Embryonic facial prominence (tissue), 1 donor: ENCODE results near the gene AHNAK.
"Not testable (repeated sequence)": the region's sequence is repeated elsewhere in the genome, so short reads cannot be mapped to it uniquely, and the experiment has no call there.

Source experiments
- DNase-seq: peaks from one replicate; pipeline ENCODE4 v3.0.0-alpha.2; 2016; ENCODE audit errors: extremely low spot score

AHNAK gene

DNA sequence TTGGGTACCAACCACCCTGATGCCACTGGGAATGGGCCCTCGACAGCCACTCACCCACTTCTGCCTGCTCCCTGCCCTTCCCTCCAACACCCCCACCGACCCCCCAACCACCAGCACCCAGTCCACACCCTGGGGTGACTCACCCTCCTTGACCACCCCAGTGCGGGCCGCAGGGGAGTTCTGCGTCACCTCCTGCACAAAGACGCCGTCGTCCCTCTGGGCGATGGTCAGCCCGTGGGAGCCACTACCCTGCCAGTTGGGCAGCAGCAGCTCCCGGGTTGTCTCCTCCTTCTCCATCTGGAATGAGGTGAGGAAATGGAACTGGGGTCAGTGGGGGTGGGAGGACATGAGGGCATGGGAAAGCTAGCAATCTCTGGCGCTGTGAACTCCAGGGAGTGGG, 10.8 kb downstream of the AHNAK start:
- DNase-seq, result no peak

DNA sequence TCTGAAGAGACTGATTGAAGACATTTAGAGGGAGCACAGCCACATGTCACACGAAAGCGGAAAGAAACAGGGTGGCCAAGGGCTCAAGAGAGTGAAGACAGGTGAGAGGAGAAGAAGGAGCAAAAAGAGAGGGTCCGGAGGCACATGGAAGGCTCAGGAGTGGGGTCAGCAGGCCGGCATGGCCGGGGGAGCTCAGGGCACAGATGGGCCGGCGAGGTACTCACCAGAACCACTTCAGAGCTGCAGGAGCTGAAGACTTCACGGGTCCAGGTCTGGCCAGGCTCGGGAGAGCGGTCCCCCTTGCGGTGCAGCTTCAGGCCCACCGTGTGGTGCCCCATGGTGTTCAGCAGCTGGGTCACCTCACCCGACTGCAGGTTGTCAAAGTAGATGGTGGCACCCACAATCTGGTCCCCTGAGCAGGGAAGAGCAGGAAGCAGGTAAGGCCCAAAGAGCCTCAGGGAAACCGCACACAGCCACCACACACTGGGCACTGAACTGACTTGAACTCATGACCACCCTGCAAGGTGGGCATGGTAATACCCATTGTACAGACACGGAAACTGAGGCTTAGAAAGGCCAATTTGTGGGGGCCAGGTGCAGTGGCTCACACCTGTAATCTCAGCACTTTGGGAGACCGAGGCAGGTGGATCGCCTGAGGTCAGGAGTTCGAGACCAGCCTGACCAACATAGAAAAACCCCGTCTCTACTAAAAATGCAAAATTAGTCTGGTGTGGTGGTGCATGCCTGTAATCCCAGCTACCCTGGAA, 11.6 kb downstream of the AHNAK start:
- no peak for DNase-seq

GRCh38 chr11:62532096-62532495, 14.5 kb downstream of the AHNAK start:
- DNase-seq, result no peak

DNA sequence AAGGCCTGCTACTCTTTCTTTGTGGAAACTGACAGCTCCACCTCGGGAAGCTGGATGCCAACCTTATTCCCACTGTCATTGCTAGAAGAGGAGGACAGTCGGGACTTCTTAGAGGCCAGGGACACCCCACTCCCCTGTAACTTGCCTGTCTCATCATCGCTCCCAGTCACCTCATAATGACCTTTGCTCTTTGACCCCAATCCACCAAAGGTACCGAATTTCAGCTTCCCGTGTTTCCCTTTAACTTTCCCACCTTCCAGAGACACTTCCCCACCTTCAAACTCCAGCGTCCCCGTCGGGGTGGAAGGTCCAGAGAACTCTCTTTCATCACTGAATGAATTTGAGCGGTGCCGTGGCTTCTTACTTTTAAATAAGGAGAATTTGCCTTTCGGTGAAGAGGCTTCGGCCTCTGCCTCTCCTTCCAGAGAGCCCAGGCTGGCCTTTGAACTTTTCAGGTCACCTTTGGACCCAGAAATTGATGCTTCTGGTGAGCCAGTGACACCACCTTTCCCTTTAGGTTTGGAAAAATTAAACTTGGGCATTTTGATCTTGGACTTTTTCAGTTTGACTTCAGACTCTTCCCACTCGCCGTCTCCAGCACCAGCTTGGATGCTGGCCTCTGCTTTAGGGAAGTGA, 29.8 kb downstream of the AHNAK start:
- DNase-seq, result no peak

GRCh38 chr11:62514151-62514550, 32.5 kb downstream of the AHNAK start:
- no peak for DNase-seq

DNA sequence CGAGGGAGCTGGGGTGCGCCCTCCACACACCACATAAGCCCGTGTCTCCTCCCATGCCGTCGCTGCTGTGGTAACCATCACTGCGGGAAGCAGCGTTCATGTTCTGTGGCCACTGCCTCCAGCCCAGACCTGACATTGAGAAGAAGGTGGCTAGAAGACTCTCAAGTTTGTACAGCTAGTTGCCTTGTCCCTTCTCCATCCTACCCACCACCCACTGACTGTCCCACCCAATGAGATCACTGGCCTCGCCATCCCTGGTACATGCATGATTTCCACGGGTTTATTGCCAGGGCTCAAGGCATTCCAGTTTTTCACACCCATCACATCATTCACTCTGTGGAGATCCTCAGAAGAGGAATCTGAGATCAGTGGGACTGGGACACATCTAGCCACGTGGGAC, 33.0 kb downstream of the AHNAK start:
- DNase-seq, result no peak

DNA sequence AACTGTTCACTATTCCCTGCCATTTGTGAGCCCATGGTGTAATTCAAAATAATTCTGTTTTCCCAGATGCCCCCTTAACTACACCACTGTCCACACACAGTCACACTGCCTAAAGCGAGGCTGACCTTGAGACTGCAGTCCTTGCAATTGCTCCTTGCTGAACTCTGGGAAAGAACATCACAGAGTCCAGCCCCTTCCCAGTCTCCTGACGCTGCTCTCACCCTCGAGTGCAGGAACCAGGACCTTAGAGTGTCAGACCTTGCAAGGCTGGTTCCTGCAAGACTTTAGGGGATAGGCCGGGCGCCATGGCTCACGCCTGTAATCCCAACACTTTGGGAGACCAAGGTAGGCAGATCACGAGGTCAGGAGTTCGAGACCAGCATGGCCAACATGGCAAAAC, 33.6 kb downstream of the AHNAK start:
- no peak for DNase-seq

- DNase-seq, result no peak
Observed at GRCh38 chr11:62508336-62509058, 38.1 kb downstream of the AHNAK start.

DNA sequence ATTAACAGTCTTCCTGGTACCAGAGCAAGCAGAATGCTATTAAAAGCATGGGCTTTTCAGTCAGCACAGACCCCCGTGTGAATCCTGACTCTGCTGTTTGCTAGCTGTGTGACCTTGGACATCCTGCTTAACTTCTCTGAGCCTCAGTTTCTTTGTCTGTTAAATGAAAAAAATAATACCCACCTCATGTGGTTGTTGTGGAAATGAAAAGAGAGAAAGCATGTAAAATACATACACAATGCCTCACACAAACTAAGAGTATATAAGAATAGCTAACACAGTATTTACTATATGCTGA, 39.5 kb downstream of the AHNAK start:
- DNase-seq, result no peak

DNA sequence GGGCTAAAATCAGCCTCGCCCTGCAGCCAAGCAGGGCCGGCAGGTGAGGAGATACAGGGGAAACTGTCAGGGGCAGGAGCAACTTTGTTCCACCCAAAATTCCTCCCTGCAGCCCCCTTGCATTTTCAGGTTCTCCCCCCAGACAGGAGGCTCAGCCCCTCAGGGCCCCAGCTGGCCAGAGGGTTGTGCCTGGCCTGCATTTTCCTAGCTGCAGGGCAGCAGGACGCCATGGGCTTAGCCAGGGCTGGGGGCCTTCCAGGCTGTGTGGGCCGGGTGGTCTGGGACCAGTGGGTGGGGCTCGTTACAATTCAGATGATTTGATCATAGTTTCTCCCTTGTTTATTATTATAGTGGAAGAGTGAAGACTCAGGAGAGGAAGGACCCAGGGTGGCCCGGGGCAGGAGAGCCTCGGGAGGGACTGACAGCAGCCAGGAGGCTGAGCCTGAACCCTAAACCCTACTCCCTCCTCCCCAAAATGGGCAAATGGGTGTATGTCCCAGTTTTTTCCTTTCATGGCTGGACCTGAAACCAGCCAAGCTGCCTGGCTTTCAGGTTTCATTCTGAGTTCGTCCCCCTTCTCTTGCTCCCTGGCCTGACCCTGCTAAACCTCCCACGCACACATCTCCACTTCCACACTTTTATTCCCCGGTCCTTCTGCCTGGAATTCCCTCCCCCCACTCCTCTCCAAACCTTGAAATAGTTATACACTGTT, 40.0 kb downstream of the AHNAK start:
- no peak for DNase-seq

- no peak for DNase-seq
Observed at GRCh38 chr11:62505440-62506091, 41.0 kb downstream of the AHNAK start.

DNA sequence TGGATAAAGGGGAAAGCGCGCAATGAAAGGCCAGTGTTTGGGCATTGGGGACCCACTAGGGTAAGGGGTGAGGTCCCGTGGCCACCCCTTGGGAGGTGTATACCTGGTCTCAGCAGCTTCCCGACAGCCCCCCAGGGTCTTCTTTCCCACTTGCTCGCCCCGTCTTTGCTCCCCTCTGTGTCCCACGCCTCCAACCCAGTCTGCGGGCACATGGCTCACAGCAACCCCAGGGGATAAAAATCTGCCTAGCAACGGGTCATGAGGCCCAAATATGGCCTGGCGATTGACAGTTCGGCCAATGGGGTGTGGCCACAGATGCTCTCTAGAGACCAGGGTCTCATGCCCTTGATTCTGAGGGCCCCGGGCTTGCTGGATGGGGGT, 41.6 kb downstream of the AHNAK start:
- no peak for DNase-seq

GRCh38 chr11:62504158-62504973, 42.2 kb downstream of the AHNAK start:
- DNase-seq, result no peak

DNA sequence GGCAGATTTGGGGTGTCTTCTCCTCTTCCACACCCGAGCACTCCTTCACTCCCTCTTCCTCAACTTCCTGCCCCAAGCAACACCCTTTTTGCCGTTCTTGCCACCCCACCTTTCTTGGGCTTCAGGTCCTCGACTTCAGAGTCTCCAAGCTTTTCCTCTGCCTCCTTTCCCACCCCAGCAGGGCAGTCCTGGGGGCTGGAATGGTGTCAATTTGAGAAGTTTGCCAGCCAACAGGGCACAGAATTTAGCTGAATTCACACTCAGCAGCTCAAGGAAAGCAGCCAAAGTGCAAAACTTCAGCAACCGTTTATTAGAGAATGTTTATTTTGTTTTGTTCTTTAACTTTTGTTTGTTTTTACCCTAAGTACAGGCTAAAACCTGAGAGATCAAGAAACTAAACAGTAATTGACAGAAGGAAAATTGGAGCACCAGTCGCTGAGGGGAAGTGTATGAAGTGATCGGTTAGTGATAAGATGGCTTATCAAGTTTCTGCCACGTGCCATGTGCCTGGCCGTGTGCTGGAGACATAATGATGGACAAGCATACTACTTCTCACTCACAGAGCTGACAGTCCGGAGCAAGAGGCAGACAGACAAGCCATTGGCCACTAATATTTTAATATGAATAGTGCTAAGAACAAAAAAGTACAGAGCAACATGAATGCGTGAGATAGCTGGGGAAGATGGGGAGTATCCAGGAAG, 44.4 kb downstream of the AHNAK start:
- no peak for DNase-seq

DNA sequence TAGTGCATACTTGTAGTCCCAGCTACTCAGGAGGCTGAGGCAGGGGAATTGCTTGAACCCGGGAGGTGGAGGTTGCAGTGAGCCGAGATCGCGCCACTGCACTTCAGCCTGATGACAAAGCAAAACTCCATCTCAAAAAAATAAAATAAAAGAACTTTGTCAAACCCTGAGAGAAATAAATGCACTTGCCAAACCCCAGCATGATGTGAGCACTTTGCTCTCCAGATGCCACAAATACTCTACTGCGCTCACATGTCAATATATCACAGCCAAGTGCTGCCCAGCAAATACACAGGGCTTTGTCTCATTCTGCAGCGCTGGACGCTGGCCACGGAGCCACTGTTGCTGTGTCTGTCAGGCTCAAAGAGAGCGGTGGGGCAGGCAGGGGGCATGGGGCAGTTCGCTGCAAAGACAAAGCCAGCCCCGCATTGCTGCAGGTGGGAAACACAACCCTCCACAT, 45.1 kb downstream of the AHNAK start:
- DNase-seq, result no peak

GRCh38 chr11:62500650-62501030, 46.0 kb downstream of the AHNAK start:
- DNase-seq, result no peak

- DNase-seq, result peak; percentile 43
Observed at GRCh38 chr11:62499944-62500649, 46.5 kb downstream of the AHNAK start.

DNA sequence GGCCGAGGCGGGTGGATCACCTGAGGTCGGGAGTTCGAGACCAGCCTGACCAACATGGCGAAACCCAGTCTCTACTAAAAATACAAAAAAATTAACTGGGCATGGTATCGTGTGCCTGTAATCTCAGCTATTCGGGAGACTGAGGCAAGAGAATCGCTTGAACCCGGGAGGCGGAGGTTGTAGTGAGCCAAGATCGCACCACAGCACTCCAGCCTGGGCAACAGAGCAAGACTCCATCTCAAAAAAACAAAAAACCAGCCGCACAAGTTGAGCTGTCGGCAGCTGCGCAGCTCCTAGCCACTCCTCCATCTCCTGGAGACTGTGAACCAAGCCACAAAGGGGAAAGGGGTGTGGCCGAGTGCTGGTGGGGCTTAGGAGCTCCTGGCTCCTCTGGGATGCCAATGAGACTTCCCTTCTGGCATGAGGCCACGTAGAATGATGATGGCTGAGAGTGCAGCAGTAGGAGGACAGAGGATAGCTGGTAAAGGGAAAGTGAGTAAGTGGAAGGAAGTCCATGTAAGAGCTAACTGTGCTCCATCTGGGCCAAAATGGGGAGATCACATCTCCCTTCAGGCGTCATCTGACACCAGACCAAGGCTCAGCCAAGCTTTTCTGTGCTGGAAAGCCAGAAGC, 47.2 kb downstream of the AHNAK start:
- not testable (repeated sequence) for DNase-seq
